ENCODE results near the gene PLEKHG1. TPM values are rescaled to one million over a fixed set of nuclear protein-coding genes. Genes with fewer than 3 reads are reported as not detected.

PLEKHG1 gene
- total and polyA plus RNA-seq, 2 experiments from 2014 or later, result 0.89 to 2.5 TPM

GRCh38 chr6:150619275-150619674 is 19.6 kb downstream of the PLEKHG1 start (continued):
- no peak for TF ChIP-seq ZNF462 (CRISPR knock-in tag; IDR thresholded peaks at IDR 0.05)
- TF ChIP-seq ZNF331 (CRISPR knock-in tag; IDR thresholded peaks at IDR 0.05; ENCODE audit: low read depth), result no peak
- TF ChIP-seq STAT1 (IDR thresholded peaks at IDR 0.05; ENCODE audit: unreplicated experiment), result no peak
- TF ChIP-seq EZH2 (IDR thresholded peaks at IDR 0.05; ENCODE audit: low read depth, unreplicated experiment), result no peak
- no peak for TF ChIP-seq JUNB (IDR thresholded peaks at IDR 0.05; ENCODE audit: unreplicated experiment)
- TF ChIP-seq ETS1 (IDR thresholded peaks at IDR 0.05), result no peak
- TF ChIP-seq POLR2AphosphoS5 (IDR thresholded peaks at IDR 0.05; ENCODE audit: low read depth), result no peak
- no peak for TF ChIP-seq REST (IDR thresholded peaks at IDR 0.05; ENCODE audit: unreplicated experiment)
